IMR-90 (cell line): Measurements from ENCODE around the gene CMSS1. TPM values are rescaled to one million over a fixed set of nuclear protein-coding genes. Genes with fewer than 3 reads are reported as not detected.

ENCODE experiments used
- ATAC-seq: fragments of 200-7000 bp; cut with Tn5 transposase; 2 replicates; pipeline ENCODE4 v1.9.1; 2020; ENCODE audit warnings: low read depth, mild to moderate bottlenecking, moderate library complexity
- BruUV-seq: library from RNA; stranded (reverse); fragments of 400-500 nt; replicated peaks from 2 replicates; lab custom pipeline; 2021; lab: Mats Ljungman, UMichigan
- CTCF ChIA-PET: fragments of 300-600 bp; formaldehyde crosslinking; extraction: SDS; loops from one replicate; lab custom pipeline; 2021; ENCODE audit warnings: antibody characterized with exemption; lab: Yijun Ruan, JAX
- POLR2A ChIA-PET: fragments of 300-600 bp; sonication (Branson Sonifier 250); formaldehyde crosslinking; loops from one replicate; lab custom pipeline; 2022; ENCODE audit warnings: antibody characterized with exemption; ENCODE audit not compliant: unreplicated experiment; lab: Charles Lee
- DNase-seq: peaks from one replicate; pipeline ENCODE4 v3.0.0; 2013
- H2AFZ ChIP-seq: replicated peaks from 2 replicates; pipeline ENCODE3; 2013; ENCODE audit warnings: low read length, mild to moderate bottlenecking; ENCODE audit not compliant: poor library complexity
- H2AK5ac ChIP-seq: 2 replicates; pipeline ENCODE4 v1.6.1; 2013; ENCODE audit warnings: low read depth, low read length, inconsistent platforms
- H2AK9ac ChIP-seq: replicated peaks from 2 replicates; pipeline ENCODE3; 2013; ENCODE audit warnings: mild to moderate bottlenecking, low read depth, low read length, moderate library complexity; ENCODE audit not compliant: poor library complexity
- H2BK120ac ChIP-seq: 2 replicates; pipeline ENCODE4 v1.6.1; 2013; ENCODE audit warnings: low read depth, low read length, inconsistent platforms
- H2BK15ac ChIP-seq: 3 replicates; pipeline ENCODE4 v1.6.1; 2013; ENCODE audit warnings: low read depth, low read length, inconsistent platforms
- H2BK20ac ChIP-seq: 2 replicates; pipeline ENCODE4 v1.6.1; 2013; ENCODE audit warnings: low read depth, mild to moderate bottlenecking, inconsistent platforms, low read length, moderate library complexity
- H2BK5ac ChIP-seq: 2 replicates; pipeline ENCODE4 v1.6.1; 2013; ENCODE audit warnings: mild to moderate bottlenecking, low read depth, low read length, inconsistent platforms; ENCODE audit not compliant: poor library complexity, severe bottlenecking
- H3K14ac ChIP-seq: replicated peaks from 2 replicates; pipeline ENCODE4 v1.6.1; 2013; ENCODE audit warnings: low read depth, low read length, inconsistent platforms
- H3K18ac ChIP-seq: 2 replicates; pipeline ENCODE4 v1.6.1; 2013; ENCODE audit warnings: low read depth, low read length, control low read depth
- H3K23ac ChIP-seq: 2 replicates; pipeline ENCODE4 v1.6.1; 2013; ENCODE audit warnings: low read depth, low read length, inconsistent platforms
- H3K27ac ChIP-seq: 2 replicates; pipeline ENCODE4 v1.5.1; 2013; ENCODE audit warnings: mild to moderate bottlenecking, control low read depth, low read length; ENCODE audit not compliant: insufficient read depth
- H3K27me3 ChIP-seq: 2 replicates; pipeline ENCODE4 v1.6.1; 2013; ENCODE audit warnings: low read length; ENCODE audit not compliant: control insufficient read depth, insufficient read depth
- H3K36me3 ChIP-seq: 2 replicates; pipeline ENCODE4 v1.6.1; 2013; ENCODE audit warnings: low read length, mixed read lengths; ENCODE audit not compliant: control insufficient read depth, insufficient read depth
- H3K4ac ChIP-seq: 2 replicates; pipeline ENCODE4 v1.6.1; 2013; ENCODE audit warnings: low read depth, low read length, inconsistent platforms
- H3K4me1 ChIP-seq: 2 replicates; pipeline ENCODE4 v1.6.1; 2013; ENCODE audit warnings: low read length, mixed read lengths; ENCODE audit not compliant: control insufficient read depth, insufficient read depth
- H3K4me2 ChIP-seq: 2 replicates; pipeline ENCODE4 v1.6.1; 2013; ENCODE audit warnings: low read depth, mild to moderate bottlenecking, control low read depth, low read length, moderate library complexity
- H3K4me3 ChIP-seq: 2 replicates; pipeline ENCODE4 v1.5.1; 2013; ENCODE audit warnings: low read depth, mild to moderate bottlenecking, control low read depth, low read length, moderate library complexity; ENCODE audit not compliant: insufficient read depth
- H3K56ac ChIP-seq: 2 replicates; pipeline ENCODE4 v1.6.1; 2013; ENCODE audit warnings: low read length, inconsistent platforms; ENCODE audit not compliant: insufficient read depth; ENCODE audit errors: extremely low read depth
- H3K79me1 ChIP-seq, 2 experiments: 2 replicates each; pipeline ENCODE4 v1.6.1; 2013; ENCODE audit warnings: low read length in 2 of 2, inconsistent platforms in 1 of 2, low read depth in 1 of 2
- H3K9ac ChIP-seq: 2 replicates; pipeline ENCODE4 v1.6.1; 2013; ENCODE audit warnings: low read depth, low read length, control low read depth
- H3K9me1 ChIP-seq: 2 replicates; pipeline ENCODE4 v1.6.1; 2013; ENCODE audit warnings: low read length, inconsistent platforms; ENCODE audit not compliant: insufficient read depth
- H3K9me3 ChIP-seq: 2 replicates; pipeline ENCODE4 v1.6.1; 2013; ENCODE audit warnings: low read length; ENCODE audit not compliant: control insufficient read depth, insufficient read depth
- H4K20me1 ChIP-seq: 2 replicates; pipeline ENCODE4 v1.6.1; 2013; ENCODE audit warnings: low read length, inconsistent platforms; ENCODE audit not compliant: insufficient read depth
- H4K5ac ChIP-seq: 2 replicates; pipeline ENCODE4 v1.6.1; 2013; ENCODE audit warnings: mild to moderate bottlenecking, low read depth, low read length, control low read depth
- H4K8ac ChIP-seq, 2 experiments: 2 replicates each; pipeline ENCODE4 v1.6.1; 2013; ENCODE audit warnings: low read depth in 2 of 2, low read length in 2 of 2, control low read depth in 1 of 2, inconsistent platforms in 1 of 2
- H4K91ac ChIP-seq: 2 replicates; pipeline ENCODE4 v1.6.1; 2013; ENCODE audit warnings: low read depth, low read length, inconsistent platforms; ENCODE audit not compliant: insufficient read depth
- CEBPB ChIP-seq: IDR thresholded peaks from 2 replicates; pipeline ENCODE4 v1.6.1; 2012; ENCODE audit warnings: low read depth, low read length, improper control_type of control experiment
- CHD1 ChIP-seq: IDR thresholded peaks from 2 replicates; pipeline ENCODE4 v1.6.1; 2012; ENCODE audit warnings: low read depth, low read length, improper control_type of control experiment
- ELK1 ChIP-seq: fragments of 150-350 bp; IDR thresholded peaks from 2 replicates; pipeline ENCODE4 v1.6.1; 2016; ENCODE audit warnings: low read depth, mild to moderate bottlenecking, low read length, moderate library complexity, borderline replicate concordance
- FOS ChIP-seq: fragments of 150-350 bp; IDR thresholded peaks from 2 replicates; pipeline ENCODE4 v1.6.1; 2016; ENCODE audit warnings: low read depth, low read length
- MAFK ChIP-seq: IDR thresholded peaks from 2 replicates; pipeline ENCODE4 v1.6.1; 2012; ENCODE audit warnings: low read depth, low read length, improper control_type of control experiment
- POLR2A ChIP-seq: IDR thresholded peaks from 2 replicates; pipeline ENCODE4 v1.6.1; 2012; ENCODE audit warnings: mild to moderate bottlenecking, low read depth, low read length
- RAD21 ChIP-seq: IDR thresholded peaks from 2 replicates; pipeline ENCODE4 v1.6.1; 2012; ENCODE audit warnings: low read length, improper control_type of control experiment
- RFX5 ChIP-seq: IDR thresholded peaks from 2 replicates; pipeline ENCODE4 v1.8.0; 2012; ENCODE audit warnings: low read depth, mild to moderate bottlenecking, low read length, moderate library complexity
- SMC3 ChIP-seq: fragments of 150-350 bp; IDR thresholded peaks from 2 replicates; pipeline ENCODE4 v1.6.1; 2016; ENCODE audit warnings: low read depth, mild to moderate bottlenecking, antibody characterized with exemption, low read length, moderate library complexity
- WGBS, 2 experiments: methylation state at CpG; one replicate each; pipeline versions ENCODE4 v1.1.5 to v1.1.7; 2013; ENCODE audit warnings: missing lambda C conversion rate in 2 of 2; ENCODE audit not compliant: insufficient read length in 1 of 2; ENCODE audit errors: extremely low coverage in 2 of 2; 5-methylcytosine and 5-hydroxymethylcytosine counted together
- dilution Hi-C: fragments of 300-500 bp; cut with HindIII; formaldehyde crosslinking; loops from one replicate; pipeline ENCODE4 v1.14.3; 2018; ENCODE audit warnings: low sequenced_read_pairs; ENCODE audit not compliant: unreplicated experiment
- in situ Hi-C: fragments of 300-500 bp; cut with MboI; formaldehyde crosslinking; loops from 3 replicates; pipeline ENCODE4 v1.14.3; 2019; ENCODE audit warnings: low sequenced_read_pairs, inconsistent platforms, mixed read lengths
- intact Hi-C: fragments of 100-400 bp; cut with micrococcal nuclease; formaldehyde crosslinking; loops from 2 replicates; pipeline ENCODE4 v1.10.0; 2022
- polyA plus RNA-seq, 3 experiments: library from polyadenylated mRNA; depleted of rRNA; stranded (reverse); fragments of >200 nt; gene quantifications; 2 replicates each; pipeline ENCODE4 v1.2.3, GENCODE V29; 2012; ENCODE audit warnings: low replicate concordance in 1 of 3
- total RNA-seq: library from RNA; depleted of rRNA; stranded (reverse); fragments of >200 nt; gene quantifications from 2 replicates; pipeline ENCODE4 v1.2.3, GENCODE V29; 2012

Gene CMSS1
- total and polyA plus RNA-seq, 2 of the 4 experiments (the other 2 are of a cell fraction) = 12.5 to 13.6 TPM

GRCh38 chr3:100185847-100186246, 368.2 kb downstream of the CMSS1 start:
- Histone ChIP-seq H3K4me2 (no peak overlapping the region), H3K27ac (no peak overlapping the region), H3K79me1 (no peaks in the 10 kb centered on the region), H3K4me1 (peaks cover 4% of the 10 kb centered on the region), H3K9me3 (no peaks in the 10 kb centered on the region), H2BK15ac (no peak overlapping the region), H2BK120ac (peak overlapping the region; percentile 11; the same call in 1 of the 2 replicates), H3K27me3 (no peaks in the 10 kb centered on the region; the same call in 1 of the 2 replicates), H3K14ac (no peak overlapping the region), H3K56ac (no peak overlapping the region), H3K36me3 (no peaks in the 10 kb centered on the region), H2AK9ac (no peak overlapping the region), H4K91ac (no peak overlapping the region), H3K18ac (peak overlapping the region; percentile 16; the same call in 1 of the 2 replicates), H2BK5ac (no peak overlapping the region), H3K9ac (no peak overlapping the region), H4K8ac (no peak overlapping the region), H3K23ac (no peak overlapping the region), H3K9me1 (no peaks in the 10 kb centered on the region), H3K4ac (no peak overlapping the region), H2AFZ (no peak overlapping the region), H4K20me1 (no peaks in the 10 kb centered on the region), H2AK5ac (no peak overlapping the region), H3K4me3 (no peak overlapping the region), H2BK20ac (no peak overlapping the region), H4K5ac (peak overlapping the region; percentile 57; the same call in 1 of the 2 replicates)
- CTCF ChIA-PET = interaction anchor here (0.8 to 0.9 kb wide), 2 partner anchors 17 to 18 kb away, joined by 3 read pairs; no protein-coding TSS in a partner anchor
- dilution Hi-C loops (no loop called here), in situ Hi-C loops (no loop called here), intact Hi-C loops (no loop called here)
- 33% methylated on average over 1 of the region's 5 CpGs; no CpG with 5 or more reads in 1 of the 2 experiments for WGBS, 2 experiments
- BruUV-seq = no TSS peak
- DNase-seq = no peak
- no peak for ATAC-seq
- TF ChIP-seq MAFK (no peak), ELK1 (no peak), RFX5 (no peak), CHD1 (no peak), POLR2A (no peak), CEBPB (no peak), FOS (no peak), SMC3 (no peak), RAD21 (no peak)
- POLR2A ChIA-PET = interaction anchor here (0.6 kb wide), 2 partner anchors 111 to 290 kb away, joined by 4 read pairs; no protein-coding TSS in a partner anchor
